Left ventricle myocardium superior (tissue), 1 donor: Measurements from ENCODE around the gene GDPD3. TPM values are rescaled to one million over a fixed set of nuclear protein-coding genes. Genes with fewer than 3 reads are reported as not detected.

Experiments
- ATAC-seq: fragments of 200-7000 bp; cut with Tn5 transposase; one replicate; pipeline ENCODE4 v1.9.1; 2020; ENCODE audit warnings: mild to moderate bottlenecking, moderate library complexity
- DNase-seq: peaks from one replicate; pipeline ENCODE4 v3.0.0-alpha.2; 2020
- intact Hi-C: fragments of 100-400 bp; cut with micrococcal nuclease; formaldehyde crosslinking; loops from one replicate; pipeline ENCODE4 v1.11.0; 2022
- total RNA-seq: library from RNA; stranded (reverse); fragmentation: NEBNext Ultra II Directional; extraction: Animal tissue kit (Norgen Biotek cat#: 25700); gene quantifications from one replicate; pipeline ENCODE4 v1.2.1, GENCODE V29; 2021
- donor health status: DM: no; HTN: yes; CAD: no; lungs with severe emphysema.

The GDPD3 gene
- total RNA-seq, 1 donor from 2014 or later: 2.0 TPM

GRCh38 chr16:30104090-30104489 lies 9.2 kb downstream of the GDPD3 start:
- no peak for ATAC-seq
- no peak for DNase-seq
- intact Hi-C loops: no loop called here

- ATAC-seq (no peak), DNase-seq (no peak)
- intact Hi-C loops: no loop called here
Measured at GRCh38 chr16:30096862-30097563, 16.3 kb downstream of the GDPD3 start.

GRCh38 chr16:30096105-30096861 lies 17.1 kb downstream of the GDPD3 start, which contains the start of gene YPEL3:
Gene YPEL3, minus strand, starts transcription at chr16:30096213. Its CDS starts 731 bp downstream, at chr16:30095482.
- peak; percentile 74 for ATAC-seq
- peak; percentile 97 for DNase-seq
- intact Hi-C loops: no loop called here

- ATAC-seq (no peak), DNase-seq (peak; percentile 49)
- intact Hi-C loops: no loop called here
Measured at GRCh38 chr16:30095166-30096078, 17.9 kb downstream of the GDPD3 start.

DNA sequence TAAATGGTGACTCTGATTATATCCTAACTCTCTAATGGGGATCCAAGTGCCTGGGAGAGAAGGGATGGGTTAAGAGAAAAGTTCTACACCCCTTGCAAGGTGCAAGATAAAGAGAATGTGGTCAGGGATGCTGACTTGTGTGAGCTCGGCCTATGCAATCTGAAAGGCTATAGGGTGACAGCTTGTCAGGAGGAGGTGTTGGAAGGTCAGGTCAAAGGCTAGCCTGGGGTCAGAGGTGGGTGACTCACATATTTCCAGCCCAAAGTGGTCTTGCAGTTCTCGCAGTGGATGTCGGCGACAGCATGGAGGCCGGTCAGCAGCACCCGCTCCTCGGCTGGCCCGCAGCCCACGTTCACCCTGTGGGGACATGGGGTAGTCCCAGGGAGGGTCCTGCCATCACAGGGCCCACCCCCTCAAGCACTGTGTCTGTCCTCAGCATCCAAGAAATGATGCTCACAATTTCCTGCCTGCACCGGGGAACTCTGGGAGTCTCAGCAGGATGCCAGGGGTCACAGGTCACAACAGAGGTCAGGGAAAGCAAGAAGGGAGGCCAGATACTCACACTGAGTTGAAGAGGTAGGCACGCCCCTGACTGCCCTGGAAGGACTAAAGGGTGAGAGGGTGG lies 18.7 kb downstream of the GDPD3 start:
- ATAC-seq (no peak), DNase-seq (peak; percentile 41)
- intact Hi-C loops: no loop called here

DNA sequence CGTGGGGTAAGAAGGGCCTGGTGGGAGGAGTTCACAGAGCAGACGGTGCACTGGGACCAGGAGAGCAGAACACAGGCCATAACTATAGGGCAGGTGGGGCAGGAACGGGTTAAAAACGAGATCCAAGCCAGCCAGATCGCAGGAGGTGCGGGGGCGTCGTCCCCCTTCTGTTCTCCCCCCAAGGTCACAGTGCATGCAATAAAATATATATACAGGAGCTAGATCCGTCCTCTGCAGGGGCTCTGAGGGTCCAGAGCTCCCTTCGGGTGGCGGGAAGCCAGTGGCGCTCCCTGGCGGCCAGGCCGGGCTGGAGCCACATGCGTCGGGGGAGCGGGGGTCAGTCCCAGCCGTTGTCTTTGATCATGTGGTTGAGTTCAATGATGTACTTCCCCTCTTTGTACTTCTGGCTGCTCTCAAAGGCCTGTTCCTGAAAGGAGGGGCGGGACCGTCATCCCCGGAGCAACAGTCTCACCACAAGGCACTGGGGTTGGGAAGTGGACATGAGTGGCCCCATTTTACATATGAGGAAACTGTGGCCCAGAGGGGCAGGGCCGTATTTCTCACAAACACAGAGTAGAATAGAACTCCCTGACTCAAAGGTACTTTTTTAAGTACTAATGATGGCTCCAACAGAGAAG lies 20.8 kb downstream of the GDPD3 start:
- ATAC-seq: peak; percentile 56
- intact Hi-C loops: no loop called here
- peak; percentile 88 for DNase-seq

DNA sequence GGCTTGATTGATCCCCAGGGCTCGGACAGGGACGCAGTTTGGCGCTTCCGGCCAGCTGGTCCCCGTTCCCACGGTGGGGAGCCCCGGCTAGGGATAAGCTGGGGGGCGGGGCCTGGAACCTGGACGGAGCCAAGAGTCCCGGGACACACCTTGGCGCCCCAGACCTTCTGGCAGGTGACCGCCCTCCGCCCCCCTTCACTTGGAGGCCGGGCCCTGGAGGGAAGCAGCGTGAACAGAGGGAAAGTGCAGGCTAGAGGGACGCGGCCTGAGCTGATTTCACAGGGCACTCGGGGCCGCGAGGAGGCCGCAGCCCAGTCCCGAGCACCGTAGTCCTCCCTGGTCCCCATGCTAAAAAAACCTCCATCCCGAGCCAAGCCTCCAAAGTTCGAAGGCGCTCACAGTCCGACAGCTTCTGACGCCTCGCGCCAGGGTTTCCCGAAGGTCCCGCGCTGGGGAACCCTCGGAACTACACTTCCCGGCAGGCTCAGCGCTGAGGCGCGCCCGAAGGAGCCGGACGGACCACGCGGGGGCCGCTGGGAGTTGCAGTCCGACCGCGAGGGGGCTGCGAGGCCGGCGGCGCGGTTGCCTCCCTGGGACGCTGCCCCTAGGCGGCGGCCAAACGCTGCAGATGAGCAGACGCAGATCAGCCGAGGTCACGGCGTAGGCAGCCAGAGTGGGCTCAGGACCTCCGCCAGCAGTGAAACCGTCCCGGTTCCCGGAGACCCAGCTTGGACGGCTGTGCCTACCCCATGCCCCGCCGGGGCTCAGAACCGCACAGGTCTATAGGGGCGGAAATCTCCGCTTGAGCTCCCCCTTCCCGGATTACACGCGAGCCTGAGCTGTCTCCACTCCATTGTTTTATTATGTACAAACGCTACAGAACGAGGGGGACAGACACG lies 21.6 kb downstream of the GDPD3 start, which contains the start of gene TBX6:
TSS of gene TBX6 (minus strand) at position 451 of the 899 bp plus-strand sequence. CDS start 731 bp downstream, outside the sequence.
- DNase-seq: peak; percentile 97
- ATAC-seq: peak; percentile 91
- intact Hi-C loops: no loop called here

- peak; percentile 43 for DNase-seq
- intact Hi-C loops: no loop called here
- ATAC-seq: no peak
Measured at GRCh38 chr16:30090610-30091331, 22.6 kb downstream of the GDPD3 start.

DNA sequence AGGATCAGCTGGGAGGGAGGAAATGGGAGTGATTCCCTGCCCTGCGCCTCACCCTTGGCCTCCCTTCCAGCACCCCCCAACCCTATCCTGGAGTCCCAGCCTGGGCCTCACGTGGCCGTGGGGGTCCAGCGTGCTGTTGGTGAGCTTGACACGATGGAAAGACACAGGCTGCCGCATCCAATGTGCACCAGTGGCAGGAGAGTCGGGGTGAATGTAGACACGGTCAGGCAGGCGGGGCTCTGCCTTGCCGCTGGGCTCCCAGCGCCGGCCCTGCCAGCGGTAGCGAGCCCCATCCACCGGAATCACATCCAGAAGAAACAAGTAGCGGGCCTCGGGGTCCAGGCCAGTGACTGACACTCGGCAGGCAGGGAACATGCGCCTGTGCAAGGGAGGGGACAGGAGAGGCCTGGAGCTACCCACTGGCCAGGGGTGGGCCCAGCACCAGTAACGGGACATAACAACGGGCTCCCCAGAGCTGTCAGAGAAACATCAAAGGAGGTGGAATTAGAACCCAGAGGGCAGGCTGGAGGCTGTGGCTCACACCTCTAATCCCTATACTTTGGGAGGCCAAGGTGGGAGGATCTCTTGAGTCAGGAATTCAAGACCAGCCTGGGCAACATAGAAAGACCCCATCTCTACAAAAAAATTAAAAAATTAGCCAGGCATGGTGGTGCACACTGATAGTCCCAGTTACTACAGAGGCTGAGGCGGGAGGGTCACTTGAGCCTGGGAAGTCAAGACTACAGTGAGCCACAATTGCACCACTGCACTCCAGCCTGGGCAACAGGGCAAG lies 24.3 kb downstream of the GDPD3 start:
- DNase-seq: no peak
- ATAC-seq: no peak
- intact Hi-C loops: no loop called here

DNA sequence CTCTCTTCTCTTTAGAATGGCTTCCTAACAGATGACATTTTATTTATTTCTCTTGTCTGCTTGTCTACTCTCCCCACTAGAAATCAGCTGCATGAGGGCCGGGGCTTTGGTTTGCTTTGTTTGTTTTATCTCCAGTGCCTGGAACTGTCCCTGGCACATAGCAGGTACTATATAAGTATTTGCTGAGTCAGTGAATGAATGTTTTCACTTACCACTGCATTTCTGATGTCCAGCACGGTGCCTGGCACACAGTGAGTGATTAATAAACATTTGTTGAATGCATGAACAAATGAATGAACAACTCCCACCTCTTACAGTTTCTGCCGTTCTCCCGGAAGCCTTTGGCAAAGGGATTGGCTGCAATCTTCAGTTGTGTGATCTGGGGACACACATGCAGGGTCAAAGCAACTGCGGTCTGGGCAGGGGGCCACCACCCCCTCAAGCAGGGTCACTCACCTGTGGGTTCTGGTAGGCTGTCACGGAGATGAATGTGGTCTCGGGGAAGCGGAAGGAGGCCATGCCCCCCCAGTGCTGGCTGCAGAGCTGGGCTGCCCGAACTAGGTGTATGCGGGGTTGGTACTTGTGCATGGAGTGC lies 25.0 kb downstream of the GDPD3 start:
- intact Hi-C loops: no loop called here
- ATAC-seq (no peak), DNase-seq (no peak)

DNA sequence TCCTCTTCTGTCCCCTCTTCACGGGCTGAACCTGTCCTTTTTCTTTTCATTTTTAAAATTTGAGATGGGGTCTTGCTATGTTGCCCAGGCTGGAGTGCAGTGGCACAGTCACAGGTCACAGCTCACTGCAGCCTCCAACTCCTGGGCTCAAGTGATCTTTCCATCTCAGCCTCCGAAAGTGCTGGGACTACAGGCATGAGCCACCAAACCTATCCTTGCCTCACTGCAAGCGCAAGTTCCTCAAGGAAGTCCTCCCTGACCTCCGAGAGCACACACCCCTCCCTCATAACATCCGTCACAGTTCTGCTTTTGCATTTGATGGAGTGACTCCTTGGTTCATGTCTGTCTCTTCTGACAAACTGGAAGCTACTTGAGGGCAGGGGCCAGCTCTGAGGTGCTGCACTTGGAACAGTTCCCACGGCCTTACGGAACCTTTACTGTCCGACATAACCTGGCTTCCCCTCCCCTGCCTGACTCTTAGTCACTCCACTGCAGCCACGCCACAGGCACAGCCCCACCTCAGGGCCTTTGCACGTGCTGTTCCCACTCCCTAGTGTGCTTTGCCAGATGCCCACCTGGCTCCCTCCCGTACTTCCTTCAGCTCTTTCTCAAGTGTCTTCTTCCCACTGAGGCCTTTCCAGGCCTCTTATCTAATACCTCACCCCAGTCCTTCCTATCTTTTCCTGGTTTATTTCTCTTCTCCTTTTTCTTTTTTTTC lies 26.0 kb downstream of the GDPD3 start:
- no peak for ATAC-seq

DNA sequence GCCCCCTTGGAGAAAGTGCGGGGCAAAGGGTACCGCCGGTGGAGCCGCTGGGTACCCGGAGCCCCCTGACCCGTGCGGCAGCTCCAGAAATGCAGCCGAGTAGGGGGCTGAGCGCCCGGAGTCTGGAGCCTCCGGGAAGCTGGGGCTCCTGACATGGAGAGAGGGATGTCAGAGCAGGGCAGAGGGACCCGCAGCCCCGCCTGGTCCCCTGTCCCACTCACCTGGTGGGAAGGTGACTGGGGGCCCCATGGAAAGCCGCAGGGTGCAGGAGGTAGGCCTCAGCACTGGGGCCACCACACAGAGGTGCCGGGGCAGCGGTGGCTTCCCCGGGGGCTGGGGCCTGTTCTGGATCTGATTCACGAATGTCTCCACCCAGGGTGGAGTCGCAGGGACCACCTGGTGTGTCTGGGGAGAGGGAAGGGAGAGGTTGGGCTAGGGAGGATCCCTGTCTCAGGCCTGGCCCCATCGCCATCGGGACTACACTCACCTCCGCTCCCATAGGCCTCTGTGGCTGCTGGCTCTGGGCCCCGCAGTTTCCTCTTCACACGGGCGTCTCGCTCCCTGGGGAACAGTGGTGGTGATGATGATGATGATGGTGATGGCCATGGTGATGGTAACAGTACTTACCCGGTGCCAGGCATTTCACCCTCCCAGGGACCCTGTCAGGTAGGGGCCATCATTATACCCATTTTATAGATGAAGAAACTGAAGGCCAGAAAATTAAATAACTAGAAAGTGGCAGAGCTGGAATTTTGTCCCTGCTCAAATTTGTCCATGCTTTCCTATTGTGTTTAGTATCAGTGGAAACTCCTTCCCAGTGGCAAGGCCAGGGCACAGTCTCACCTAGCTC lies 26.8 kb downstream of the GDPD3 start:
- DNase-seq: no peak
- no peak for ATAC-seq
- intact Hi-C loops: no loop called here

More for the DNA sequence above, 26.0 kb downstream of the GDPD3 start:
- intact Hi-C loops: no loop called here
- no peak for DNase-seq

- ATAC-seq (no peak), DNase-seq (peak; percentile 12)
- intact Hi-C loops: no loop called here
Measured at GRCh38 chr16:30085820-30086219, 27.5 kb downstream of the GDPD3 start.

GRCh38 chr16:30085247-30085646 lies 28.1 kb downstream of the GDPD3 start:
- ATAC-seq (peak; percentile 20), DNase-seq (peak; percentile 57)
- intact Hi-C loops: no loop called here
